ENCODE results near the gene EIF3D.

EIF3D gene

DNA sequence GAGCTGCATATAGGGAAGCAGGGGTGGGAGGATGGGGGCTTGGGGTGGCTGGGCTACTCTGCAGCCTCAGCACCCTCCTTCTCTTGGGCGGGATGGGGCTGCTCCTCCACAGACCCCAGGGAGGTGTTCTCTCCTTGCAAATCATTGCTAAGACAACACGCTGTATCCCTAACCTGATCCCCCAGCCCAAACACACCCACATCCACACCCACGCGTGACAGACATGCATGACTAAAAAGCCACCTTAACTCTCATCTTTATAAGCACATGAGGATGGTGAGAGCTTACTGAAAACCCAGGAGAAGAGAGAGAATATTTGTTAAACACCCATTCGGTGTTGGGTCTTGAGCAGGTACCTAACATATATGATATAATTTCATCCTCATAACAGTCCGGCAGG is 39.9 kb upstream of the EIF3D start:
- TF ChIP-seq TAF1 (IDR thresholded peaks at IDR 0.05; ENCODE audit: low read depth): no peak
- TF ChIP-seq EP300 (IDR thresholded peaks at IDR 0.05; ENCODE audit: borderline replicate concordance): no peak
- no peak for TF ChIP-seq ZBTB7A (IDR thresholded peaks at IDR 0.05; ENCODE audit: low read depth)
- TF ChIP-seq, protein P1, sequence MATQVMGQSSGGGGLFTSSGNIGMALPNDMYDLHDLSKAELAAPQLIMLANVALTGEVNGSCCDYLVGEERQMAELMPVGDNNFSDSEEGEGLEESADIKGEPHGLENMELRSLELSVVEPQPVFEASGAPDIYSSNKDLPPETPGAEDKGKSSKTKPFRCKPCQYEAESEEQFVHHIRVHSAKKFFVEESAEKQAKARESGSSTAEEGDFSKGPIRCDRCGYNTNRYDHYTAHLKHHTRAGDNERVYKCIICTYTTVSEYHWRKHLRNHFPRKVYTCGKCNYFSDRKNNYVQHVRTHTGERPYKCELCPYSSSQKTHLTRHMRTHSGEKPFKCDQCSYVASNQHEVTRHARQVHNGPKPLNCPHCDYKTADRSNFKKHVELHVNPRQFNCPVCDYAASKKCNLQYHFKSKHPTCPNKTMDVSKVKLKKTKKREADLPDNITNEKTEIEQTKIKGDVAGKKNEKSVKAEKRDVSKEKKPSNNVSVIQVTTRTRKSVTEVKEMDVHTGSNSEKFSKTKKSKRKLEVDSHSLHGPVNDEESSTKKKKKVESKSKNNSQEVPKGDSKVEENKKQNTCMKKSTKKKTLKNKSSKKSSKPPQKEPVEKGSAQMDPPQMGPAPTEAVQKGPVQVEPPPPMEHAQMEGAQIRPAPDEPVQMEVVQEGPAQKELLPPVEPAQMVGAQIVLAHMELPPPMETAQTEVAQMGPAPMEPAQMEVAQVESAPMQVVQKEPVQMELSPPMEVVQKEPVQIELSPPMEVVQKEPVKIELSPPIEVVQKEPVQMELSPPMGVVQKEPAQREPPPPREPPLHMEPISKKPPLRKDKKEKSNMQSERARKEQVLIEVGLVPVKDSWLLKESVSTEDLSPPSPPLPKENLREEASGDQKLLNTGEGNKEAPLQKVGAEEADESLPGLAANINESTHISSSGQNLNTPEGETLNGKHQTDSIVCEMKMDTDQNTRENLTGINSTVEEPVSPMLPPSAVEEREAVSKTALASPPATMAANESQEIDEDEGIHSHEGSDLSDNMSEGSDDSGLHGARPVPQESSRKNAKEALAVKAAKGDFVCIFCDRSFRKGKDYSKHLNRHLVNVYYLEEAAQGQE (IDR thresholded peaks at IDR 0.05; ENCODE audit: low read depth): no peak
- TF ChIP-seq YY1 (IDR thresholded peaks at IDR 0.05; ENCODE audit: low read depth): no peak
- TF ChIP-seq CREB1 (IDR thresholded peaks at IDR 0.05; ENCODE audit: low read depth): no peak

- TF ChIP-seq NFIC (IDR thresholded peaks at IDR 0.05) (no peak), TEAD4 (IDR thresholded peaks at IDR 0.05) (no peak), ZBTB7A (IDR thresholded peaks at IDR 0.05; ENCODE audit: low read depth) (no peak), TAF1 (IDR thresholded peaks at IDR 0.05; ENCODE audit: low read depth) (no peak), CREB1 (IDR thresholded peaks at IDR 0.05; ENCODE audit: low read depth) (no peak), CEBPB (IDR thresholded peaks at IDR 0.05) (no peak), EGR1 (IDR thresholded peaks at IDR 0.05) (no peak), FOXM1 (IDR thresholded peaks at IDR 0.05; ENCODE audit: borderline replicate concordance, low read depth) (no peak), YY1 (IDR thresholded peaks at IDR 0.05; ENCODE audit: low read depth) (no peak)
- TF ChIP-seq, protein P2, sequence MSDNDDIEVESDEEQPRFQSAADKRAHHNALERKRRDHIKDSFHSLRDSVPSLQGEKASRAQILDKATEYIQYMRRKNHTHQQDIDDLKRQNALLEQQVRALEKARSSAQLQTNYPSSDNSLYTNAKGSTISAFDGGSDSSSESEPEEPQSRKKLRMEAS (IDR thresholded peaks at IDR 0.05): no peak
- TF ChIP-seq, protein P1 (IDR thresholded peaks at IDR 0.05; ENCODE audit: low read depth): no peak
Observed at GRCh38 chr22:36566720-36567119, 37.8 kb upstream of the EIF3D start.

DNA sequence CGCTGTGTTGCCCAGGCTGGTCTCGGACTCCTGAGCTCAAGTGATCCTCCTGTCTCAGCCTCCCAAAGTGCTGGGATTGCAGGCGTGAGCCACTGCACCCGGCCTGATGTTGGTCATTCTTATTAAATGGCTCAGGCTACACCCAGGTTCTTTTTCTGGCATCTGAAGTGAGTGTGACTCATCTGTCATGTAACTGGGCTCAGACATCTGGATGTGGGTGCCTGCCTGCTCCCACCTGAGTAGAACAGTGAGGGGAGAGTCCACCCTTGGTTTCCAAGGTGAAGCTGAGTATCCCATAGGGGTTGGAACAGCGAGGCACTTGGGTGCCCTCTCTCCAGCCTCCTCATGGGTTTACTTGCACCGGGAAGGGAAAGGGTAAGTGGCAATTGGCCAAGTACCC is 36.7 kb upstream of the EIF3D start:
- TF ChIP-seq TEAD4 (IDR thresholded peaks at IDR 0.05) (no peak), YY1 (IDR thresholded peaks at IDR 0.05; ENCODE audit: low read depth) (no peak), NFIC (IDR thresholded peaks at IDR 0.05) (no peak), EGR1 (IDR thresholded peaks at IDR 0.05) (no peak), FOXM1 (IDR thresholded peaks at IDR 0.05; ENCODE audit: borderline replicate concordance, low read depth) (no peak), CEBPB (IDR thresholded peaks at IDR 0.05) (no peak), USF1 (IDR thresholded peaks at IDR 0.05) (no peak), EP300 (IDR thresholded peaks at IDR 0.05; ENCODE audit: borderline replicate concordance) (no peak), ZBTB7A (IDR thresholded peaks at IDR 0.05; ENCODE audit: low read depth) (no peak), RAD21 (IDR thresholded peaks at IDR 0.05; ENCODE audit: low read depth) (no peak), CREB1 (IDR thresholded peaks at IDR 0.05; ENCODE audit: low read depth) (no peak), TAF1 (IDR thresholded peaks at IDR 0.05; ENCODE audit: low read depth) (no peak), TCF12 (IDR thresholded peaks at IDR 0.05; ENCODE audit: low read depth) (no peak)
- TF ChIP-seq, protein P1 (IDR thresholded peaks at IDR 0.05; ENCODE audit: low read depth): no peak
- TF ChIP-seq, protein P2 (IDR thresholded peaks at IDR 0.05): no peak

DNA sequence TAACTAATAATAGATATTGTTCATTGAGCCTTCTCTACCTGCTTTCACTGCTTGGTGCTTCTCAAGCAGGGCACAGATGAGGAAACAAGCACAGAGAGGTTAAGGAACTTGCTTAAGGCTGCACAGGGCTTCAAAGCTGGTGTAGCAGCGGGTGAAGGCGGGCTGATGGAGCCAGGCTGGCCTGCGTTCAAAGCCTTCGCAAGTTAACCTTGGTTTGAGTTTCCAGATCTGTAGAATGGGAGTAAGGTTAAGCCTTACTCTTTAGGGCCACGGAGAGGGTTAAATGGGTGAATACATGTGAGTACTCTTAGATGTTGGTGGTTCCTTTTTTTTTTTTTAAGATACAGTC is 36.2 kb upstream of the EIF3D start:
- TF ChIP-seq USF1 (IDR thresholded peaks at IDR 0.05) (no peak), YY1 (IDR thresholded peaks at IDR 0.05; ENCODE audit: low read depth) (no peak), FOXM1 (IDR thresholded peaks at IDR 0.05; ENCODE audit: borderline replicate concordance, low read depth) (no peak), TEAD4 (IDR thresholded peaks at IDR 0.05) (no peak), ZBTB7A (IDR thresholded peaks at IDR 0.05; ENCODE audit: low read depth) (no peak), CEBPB (IDR thresholded peaks at IDR 0.05) (no peak), TAF1 (IDR thresholded peaks at IDR 0.05; ENCODE audit: low read depth) (no peak)
- TF ChIP-seq, protein P2 (IDR thresholded peaks at IDR 0.05): no peak
